ENCODE data around the gene NDC1.

GRCh38 chr1:53727461-53728092, 110.5 kb downstream of the NDC1 start:
- TF ChIP-seq CTCF (conservative IDR thresholded peaks at IDR 0.05 in 1 of 2, IDR thresholded peaks at IDR 0.05 in 1 of 2; ENCODE audit: extremely low read depth in 1 of 2, insufficient read depth in 1 of 2, low read depth in 1 of 2, low read length in 2 of 2) (no peak), EZH2 (IDR thresholded peaks at IDR 0.05; ENCODE audit: borderline replicate concordance, low read length) (no peak)

All from mammary epithelial cell (primary cell).